ENCODE data around the gene SPEN. TPM values are rescaled to one million over a fixed set of nuclear protein-coding genes. Genes with fewer than 3 reads are reported as not detected.

Gene SPEN
- total RNA-seq, 2 experiments from 2014 or later: 73.5 to 76.7 TPM

GRCh38 chr1:15858069-15858670, 10.7 kb downstream of the SPEN start:
- TF ChIP-seq CTCF (IDR thresholded peaks at IDR 0.05): no peak
- no peaks in the 10 kb centered on the region for H3K9me3 Mint-ChIP-seq
- H3K4me1 ChIP-seq (ENCODE audit: insufficient read depth, low read length): peaks cover 22% of the 10 kb centered on the region
- ATAC-seq (ENCODE audit: poor library complexity) (no peak), DNase-seq (no peak)
- no peak overlapping the region for H3K27ac ChIP-seq (ENCODE audit: low read depth in 1 of 2, low read length in 2 of 2)
- H3K27me3 ChIP-seq (ENCODE audit: control insufficient read depth in 1 of 2, insufficient read depth in 2 of 2, low read length in 2 of 2): no peaks in the 10 kb centered on the region
- no peaks in the 10 kb centered on the region for H3K36me3 ChIP-seq (ENCODE audit: insufficient read depth, low read length)
- no peaks in the 10 kb centered on the region for H3K36me3 Mint-ChIP-seq (ENCODE audit: low read depth)
- ChIA-PET POLR2A (interaction anchor here (0.7 to 2.6 kb wide), 2 partner anchors 10 to 25 kb away, joined by 3 to 9 read pairs; partner anchors contain the start of gene SPEN), CTCF (interaction anchor here (0.6 to 0.7 kb wide), 2 partner anchors 13 to 296 kb away, joined by 3 to 4 read pairs; no protein-coding TSS in a partner anchor)
- peak overlapping the region; percentile 1 for H3K27ac Mint-ChIP-seq
- H3K9me3 ChIP-seq (ENCODE audit: control insufficient read depth in 1 of 2, insufficient read depth in 1 of 2, low read length in 2 of 2): no peaks in the 10 kb centered on the region
- intact Hi-C loops (cut with DNase I, micrococcal nuclease): loop anchor here in 1 of 2 experiments (10.0 kb wide), 1 partner anchor 47 kb away; no protein-coding TSS in a partner anchor
- no peak overlapping the region for H3K4me3 ChIP-seq (ENCODE audit: low read length)
- H3K4me3 Mint-ChIP-seq: no peak overlapping the region
- H3K4me1 Mint-ChIP-seq (ENCODE audit: low read depth): peaks cover 32% of the 10 kb centered on the region
- H3K27me3 Mint-ChIP-seq: no peaks in the 10 kb centered on the region

- no peak for TF ChIP-seq CTCF (IDR thresholded peaks at IDR 0.05)
- no peaks in the 10 kb centered on the region for H3K9me3 ChIP-seq (ENCODE audit: control insufficient read depth in 1 of 2, insufficient read depth in 1 of 2, low read length in 2 of 2)
- no peak overlapping the region for H3K4me3 ChIP-seq (ENCODE audit: low read length)
- no peak overlapping the region for H3K27ac ChIP-seq (ENCODE audit: low read depth in 1 of 2, low read length in 2 of 2)
- Mint-ChIP-seq H3K27ac (no peak overlapping the region), H3K9me3 (no peaks in the 10 kb centered on the region), H3K27me3 (no peaks in the 10 kb centered on the region), H3K4me1 (ENCODE audit: low read depth) (peaks cover 39% of the 10 kb centered on the region), H3K36me3 (ENCODE audit: low read depth) (no peaks in the 10 kb centered on the region), H3K4me3 (no peak overlapping the region)
- no peaks in the 10 kb centered on the region for H3K36me3 ChIP-seq (ENCODE audit: insufficient read depth, low read length)
- ChIA-PET POLR2A (interaction anchor here (0.7 to 2.6 kb wide), 5 partner anchors 11 to 25 kb away, joined by 3 to 9 read pairs (median 5); partner anchors contain the start of gene SPEN), CTCF (interaction anchor here (0.6 to 1.6 kb wide), 5 partner anchors 12 to 296 kb away, joined by 3 to 7 read pairs (median 4); no protein-coding TSS in a partner anchor)
- no peaks in the 10 kb centered on the region for H3K27me3 ChIP-seq (ENCODE audit: control insufficient read depth in 1 of 2, insufficient read depth in 2 of 2, low read length in 2 of 2)
- peaks cover 24% of the 10 kb centered on the region for H3K4me1 ChIP-seq (ENCODE audit: insufficient read depth, low read length)
- intact Hi-C loops (cut with DNase I, micrococcal nuclease): loop anchor here in 1 of 2 experiments (10.0 kb wide), 1 partner anchor 46 kb away; no protein-coding TSS in a partner anchor
- DNase-seq: no peak
- ATAC-seq (ENCODE audit: poor library complexity): no peak
Measured at GRCh38 chr1:15858672-15859372, 11.3 kb downstream of the SPEN start.

- H3K4me3 ChIP-seq (ENCODE audit: low read length): no peak overlapping the region
- intact Hi-C loops (cut with DNase I, micrococcal nuclease): no loop called here
- Mint-ChIP-seq H3K4me3 (no peak overlapping the region), H3K27ac (peak overlapping the region; percentile 21), H3K27me3 (no peaks in the 10 kb centered on the region), H3K36me3 (ENCODE audit: low read depth) (no peaks in the 10 kb centered on the region), H3K9me3 (no peaks in the 10 kb centered on the region), H3K4me1 (ENCODE audit: low read depth) (peaks cover 48% of the 10 kb centered on the region)
- no peaks in the 10 kb centered on the region for H3K27me3 ChIP-seq (ENCODE audit: control insufficient read depth in 1 of 2, insufficient read depth in 2 of 2, low read length in 2 of 2)
- ATAC-seq (ENCODE audit: poor library complexity): no peak
- ChIA-PET CTCF (no interaction called here), POLR2A (interaction anchor here (1.3 to 3.4 kb wide), 2 partner anchors 14 to 30 kb away, joined by 4 to 12 read pairs; no protein-coding TSS in a partner anchor)
- TF ChIP-seq CTCF (IDR thresholded peaks at IDR 0.05): no peak
- DNase-seq: no peak
- H3K36me3 ChIP-seq (ENCODE audit: insufficient read depth, low read length): peaks cover 3% of the 10 kb centered on the region
- peaks cover 22% of the 10 kb centered on the region for H3K4me1 ChIP-seq (ENCODE audit: insufficient read depth, low read length)
- no peaks in the 10 kb centered on the region for H3K9me3 ChIP-seq (ENCODE audit: control insufficient read depth in 1 of 2, insufficient read depth in 1 of 2, low read length in 2 of 2)
- no peak overlapping the region for H3K27ac ChIP-seq (ENCODE audit: low read depth in 1 of 2, low read length in 2 of 2)
Measured at GRCh38 chr1:15863156-15863901, 15.8 kb downstream of the SPEN start.
